CD1c-positive myeloid dendritic cell (primary cell): Measurements from ENCODE around the gene MORN3.
"Not testable (repeated sequence)": the region's sequence is repeated elsewhere in the genome, so short reads cannot be mapped to it uniquely, and the experiment has no call there.

Experiments
- DNase-seq: peaks from one replicate; pipeline ENCODE4 v3.0.0-alpha.2; 2016; ENCODE audit errors: extremely low spot score

MORN3 gene

DNA sequence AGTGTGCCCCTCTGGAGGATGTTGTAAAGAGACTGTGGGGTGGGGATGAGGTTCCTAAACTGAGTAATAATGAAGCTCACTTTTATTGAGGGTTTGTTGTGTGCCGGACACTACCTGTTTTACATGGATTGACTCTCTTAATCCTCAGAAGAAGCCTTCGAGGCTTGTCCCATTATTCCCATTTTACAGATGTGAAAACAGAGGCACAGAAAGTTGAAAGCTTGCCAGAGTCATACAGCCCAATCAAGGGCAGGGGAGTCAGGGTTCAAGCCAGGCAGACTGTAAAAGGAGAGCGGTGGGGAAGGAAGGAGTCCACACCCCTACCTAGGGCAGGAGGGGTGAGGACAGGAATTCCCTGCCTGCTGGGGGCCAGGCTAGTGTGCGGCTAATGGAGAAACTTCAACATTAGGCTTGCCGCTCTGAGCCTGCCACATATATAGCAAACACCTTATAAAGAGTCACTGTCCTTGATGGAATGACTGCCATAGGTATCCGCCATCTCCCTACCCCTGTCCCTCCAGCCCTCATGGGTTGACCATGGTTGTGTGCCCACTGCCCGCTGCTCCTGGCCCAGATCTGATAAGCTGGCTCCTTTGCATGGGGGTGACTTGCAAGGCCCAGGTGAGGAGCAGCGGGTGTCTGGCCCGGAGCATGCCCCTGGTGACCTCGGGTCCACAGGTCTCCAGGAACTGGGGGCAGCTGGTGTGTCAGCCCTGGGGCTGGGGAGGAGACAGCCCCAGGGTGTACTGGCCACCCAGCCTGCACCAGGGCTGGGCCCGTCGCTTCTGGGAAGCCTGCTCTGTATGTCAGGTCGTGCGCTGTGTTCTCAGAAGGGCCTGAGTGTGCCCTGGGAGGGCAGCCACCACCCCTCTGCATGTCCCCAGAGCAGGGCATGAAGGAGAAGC is 30.9 kb downstream of the MORN3 start:
- DNase-seq, result no peak

DNA sequence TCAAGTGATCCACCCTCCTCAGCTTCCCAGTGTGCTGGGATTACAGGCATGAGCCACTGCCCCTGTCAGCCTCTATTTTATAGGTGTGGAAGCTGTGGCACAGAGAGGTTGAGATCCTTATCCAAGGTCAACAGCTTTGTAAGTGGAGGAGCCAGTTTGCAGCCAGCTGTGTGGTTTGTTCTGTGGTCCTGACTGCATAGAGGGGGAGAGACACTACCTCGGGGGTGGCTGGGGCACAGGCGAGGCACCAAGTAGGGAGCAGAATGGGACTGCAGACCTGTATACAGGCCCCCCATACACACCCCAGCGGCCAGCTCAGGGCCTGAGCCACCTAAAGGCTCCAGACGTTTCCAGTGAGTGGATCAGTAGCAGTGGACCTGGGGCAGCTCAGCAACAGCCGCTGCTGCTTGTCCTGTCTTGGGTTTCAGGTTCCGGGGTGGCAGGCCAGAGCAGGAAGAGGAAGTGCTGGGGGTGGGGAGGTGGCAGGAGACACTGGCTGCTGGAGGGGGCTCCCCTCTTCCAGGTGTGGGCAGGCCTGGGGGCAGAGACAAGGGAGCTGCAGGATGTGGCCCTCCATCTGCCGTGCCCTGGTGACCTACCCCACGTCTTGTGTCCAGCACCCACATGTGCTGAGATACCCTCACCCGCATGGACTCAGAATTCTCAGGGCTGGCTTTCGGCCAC is 32.1 kb downstream of the MORN3 start:
- DNase-seq, result peak; percentile 45

DNA sequence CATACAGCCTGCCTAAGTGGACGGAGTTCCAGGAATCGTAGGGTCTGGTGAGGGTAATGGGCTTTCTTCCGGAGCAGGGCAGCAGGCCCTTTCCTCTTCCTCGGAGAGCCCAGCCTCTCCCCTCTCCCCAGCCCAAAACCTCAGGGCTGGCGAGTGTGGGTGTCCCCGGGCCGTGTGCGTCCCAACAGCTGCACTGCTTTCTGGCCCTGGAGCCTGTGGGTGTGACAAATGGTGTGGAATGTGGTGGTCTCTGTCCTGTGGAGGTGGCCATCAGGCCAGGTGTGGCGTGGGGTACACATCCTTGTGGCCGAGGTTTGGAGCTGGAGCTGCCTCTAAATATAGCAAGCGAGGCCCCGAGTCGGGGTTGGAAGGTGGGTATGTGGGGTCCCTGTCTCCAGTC is 34.6 kb downstream of the MORN3 start:
- DNase-seq, result no peak

DNA sequence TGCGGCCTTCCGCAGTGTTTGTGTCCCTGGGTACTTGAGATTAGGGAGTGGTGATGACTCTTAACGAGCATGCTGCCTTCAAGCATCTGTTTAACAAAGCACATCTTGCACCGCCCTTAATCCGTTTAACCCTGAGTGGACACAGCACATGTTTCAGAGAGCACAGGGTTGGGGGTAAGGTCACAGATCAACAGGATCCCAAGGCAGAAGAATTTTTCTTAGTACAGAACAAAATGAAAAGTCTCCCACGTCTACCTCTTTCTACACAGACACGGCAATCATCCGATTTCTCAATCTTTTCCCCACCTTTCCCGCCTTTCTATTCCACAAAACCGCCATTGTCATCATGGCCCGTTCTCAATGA is 35.6 kb downstream of the MORN3 start:
- not testable (repeated sequence) for DNase-seq

DNA sequence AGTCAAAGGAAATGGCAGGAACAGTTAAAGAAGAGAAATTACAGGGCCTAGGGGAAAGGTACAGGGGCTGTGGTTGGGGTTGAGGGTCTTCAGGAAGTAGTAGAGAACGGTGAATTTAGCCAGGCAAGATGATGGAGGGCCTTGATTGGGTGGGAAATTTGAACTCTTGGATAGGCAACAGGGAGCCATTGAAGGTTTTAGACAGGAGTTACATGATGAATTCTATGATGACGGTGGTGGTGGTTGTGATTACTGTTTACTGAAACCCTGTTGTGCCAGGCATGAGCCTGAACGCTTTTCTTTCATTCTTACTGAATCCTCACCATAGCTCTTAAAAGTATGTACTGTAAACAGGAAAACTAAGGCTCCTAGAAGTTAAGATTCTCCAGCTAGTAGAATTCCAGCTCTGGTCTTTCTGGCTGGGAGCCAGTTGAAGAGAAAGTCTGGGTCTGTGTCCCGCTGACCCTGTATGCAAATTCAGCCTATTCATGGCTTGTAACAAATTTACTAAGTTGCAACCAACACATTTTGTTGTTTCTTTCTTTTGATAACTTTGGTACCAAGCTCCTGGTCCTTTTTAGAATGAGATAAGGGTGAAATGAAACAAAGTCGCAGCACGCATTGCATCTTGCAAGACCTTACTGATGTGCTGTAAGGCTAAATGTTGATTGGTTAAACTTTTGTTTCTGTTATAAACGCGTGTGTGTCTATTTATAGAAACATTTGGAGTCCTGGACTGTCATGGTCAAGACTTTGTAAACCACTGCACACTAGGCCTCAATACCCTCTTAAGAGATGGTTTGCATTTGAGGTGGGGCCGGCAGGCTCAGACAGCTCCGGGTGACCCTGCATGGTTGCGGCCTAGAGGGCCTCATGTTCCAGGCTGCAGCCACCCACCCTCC is 37.1 kb downstream of the MORN3 start:
- no peak for DNase-seq

DNA sequence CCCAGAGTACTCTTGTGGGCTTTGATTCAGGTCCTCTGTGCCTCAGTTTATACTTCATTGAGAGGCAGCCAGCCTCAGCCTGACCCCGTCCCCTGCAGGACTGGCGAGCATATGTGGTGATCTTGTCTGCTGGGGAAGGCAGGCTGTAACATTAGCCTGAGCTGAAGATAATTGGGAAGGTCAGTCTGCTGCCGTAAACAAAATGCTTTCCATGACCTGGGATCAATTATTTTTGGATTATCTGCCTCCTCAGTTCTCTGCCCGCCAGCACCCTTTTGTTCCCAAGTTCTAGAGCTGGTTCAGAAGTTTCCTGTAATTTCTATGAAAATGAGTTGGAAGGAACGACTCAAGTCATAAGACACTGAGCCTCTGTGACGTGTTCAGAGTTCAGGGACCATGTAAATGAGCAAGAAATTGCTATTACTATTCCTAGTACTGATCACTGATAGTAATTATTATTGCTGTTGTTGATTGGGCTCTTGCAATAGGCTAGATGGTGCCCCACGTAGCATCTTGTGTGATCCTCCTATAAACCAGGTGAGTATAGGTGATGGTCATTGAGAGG is 38.6 kb downstream of the MORN3 start:
- DNase-seq, result no peak

DNA sequence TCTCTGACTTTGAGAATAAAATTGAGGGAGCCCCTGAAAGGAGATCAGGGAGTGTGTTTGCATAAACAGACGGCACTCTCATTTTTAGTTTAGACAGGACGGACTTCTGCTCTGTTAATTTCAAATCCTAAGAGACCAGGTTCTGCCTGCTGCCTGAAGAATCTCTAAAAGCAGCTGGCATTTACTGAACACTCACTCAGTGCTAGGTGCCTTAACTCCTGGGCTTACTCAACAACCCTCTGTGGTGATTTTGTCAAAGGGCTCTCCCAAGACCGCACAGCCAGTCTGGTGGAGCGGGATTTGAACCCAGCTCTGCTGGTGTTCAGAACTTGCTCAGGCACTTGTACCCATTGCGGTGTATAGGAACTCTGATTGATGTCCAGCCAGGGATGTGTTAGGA is 40.9 kb downstream of the MORN3 start:
- DNase-seq, result peak; percentile 3

DNA sequence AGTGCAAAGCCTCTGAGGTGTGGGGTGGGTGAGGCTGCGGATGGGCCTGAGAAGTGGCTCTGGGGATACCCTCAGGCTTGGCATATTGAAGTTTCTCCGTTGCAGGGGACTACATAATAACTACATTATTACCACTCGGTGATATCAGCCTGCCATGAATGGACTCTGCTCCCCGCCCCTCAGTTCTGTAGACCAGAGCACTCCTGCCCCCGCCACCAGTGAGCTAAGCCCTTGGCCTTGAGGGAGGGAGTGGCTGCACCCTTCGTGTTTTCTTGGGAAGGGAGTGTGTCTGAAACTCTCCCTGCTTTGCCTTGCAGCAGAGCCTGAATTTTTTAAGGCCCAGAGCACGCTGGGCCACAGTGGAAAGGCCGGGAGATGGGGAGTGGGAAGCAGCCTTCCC is 41.4 kb downstream of the MORN3 start:
- DNase-seq, result no peak

DNA sequence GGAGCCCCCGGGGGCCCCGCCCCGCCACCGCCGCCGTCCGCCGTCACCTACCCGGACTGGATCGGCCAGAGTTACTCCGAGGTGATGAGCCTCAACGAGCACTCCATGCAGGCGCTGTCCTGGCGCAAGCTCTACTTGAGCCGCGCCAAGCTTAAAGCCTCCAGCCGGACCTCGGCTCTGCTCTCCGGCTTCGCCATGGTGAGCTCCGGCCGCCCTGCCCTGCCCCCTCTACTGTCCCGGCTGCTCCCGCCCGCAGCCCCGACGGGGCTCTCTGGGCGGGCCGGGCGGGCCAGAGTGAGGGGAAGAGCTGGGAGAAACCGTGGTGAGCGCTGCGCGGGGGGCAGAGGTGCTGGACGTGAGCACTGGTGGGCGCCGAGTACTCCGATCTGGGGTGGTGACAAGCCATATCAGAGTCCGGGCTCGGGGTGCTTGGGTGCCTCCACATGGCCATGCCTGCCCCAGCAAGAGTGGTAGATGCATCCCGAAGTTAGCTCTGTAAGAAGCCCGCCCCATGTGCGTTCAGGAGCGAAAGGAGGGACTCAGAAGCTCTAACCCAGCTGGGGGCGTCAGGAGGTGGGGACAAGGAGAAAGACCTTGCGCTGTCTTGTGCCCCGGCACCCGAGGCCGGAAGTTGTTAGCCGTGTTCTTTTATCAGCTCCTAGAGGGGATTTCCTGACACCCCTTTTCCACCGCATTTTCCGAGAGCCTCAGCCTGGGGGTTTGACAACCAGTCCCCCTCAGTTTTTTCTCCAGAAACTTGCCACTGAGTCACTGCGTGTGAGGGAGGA is 42.4 kb downstream of the MORN3 start:
- peak; percentile 79 for DNase-seq

DNA sequence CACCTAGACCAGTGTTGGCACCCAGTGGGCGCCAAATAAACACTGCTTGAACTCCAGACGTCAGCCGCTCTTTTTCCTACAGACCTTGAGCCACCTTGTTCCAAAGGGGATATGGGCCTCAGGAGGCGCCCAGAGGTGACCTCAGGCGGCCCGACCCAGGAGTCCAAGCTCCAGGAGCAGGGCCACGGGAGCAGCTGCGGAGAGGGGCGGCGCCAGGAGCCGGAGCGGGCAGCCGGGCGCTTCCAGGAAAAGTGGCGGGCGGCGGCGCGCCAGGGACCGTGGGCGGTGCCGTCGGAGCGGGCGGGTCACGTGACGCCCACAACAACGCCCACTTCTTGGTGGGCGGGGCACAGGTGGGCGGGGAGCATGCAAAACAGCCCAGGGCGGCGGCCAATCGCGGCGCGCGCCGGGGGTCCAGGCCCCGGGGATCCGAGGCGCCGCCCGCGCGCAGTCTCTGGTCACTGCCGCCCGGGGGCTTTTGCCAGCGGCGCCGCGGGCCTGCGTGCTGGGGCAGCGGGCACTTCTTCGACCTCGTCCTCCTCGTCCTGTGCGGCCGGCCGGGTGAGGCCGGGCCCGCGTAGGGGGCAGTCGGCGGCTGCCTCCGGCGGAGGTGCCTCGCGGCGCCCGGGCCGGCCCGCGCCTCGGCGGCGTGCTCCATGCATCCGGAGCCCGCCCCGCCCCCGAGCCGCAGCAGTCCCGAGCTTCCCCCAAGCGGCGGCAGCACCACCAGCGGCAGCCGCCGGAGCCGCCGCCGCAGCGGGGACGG is 43.2 kb downstream of the MORN3 start, which contains the start of gene ORAI1:
Gene ORAI1, plus strand, starts transcription at position 444 of the 766 bp plus-strand sequence.
- DNase-seq, result peak; percentile 95

DNA sequence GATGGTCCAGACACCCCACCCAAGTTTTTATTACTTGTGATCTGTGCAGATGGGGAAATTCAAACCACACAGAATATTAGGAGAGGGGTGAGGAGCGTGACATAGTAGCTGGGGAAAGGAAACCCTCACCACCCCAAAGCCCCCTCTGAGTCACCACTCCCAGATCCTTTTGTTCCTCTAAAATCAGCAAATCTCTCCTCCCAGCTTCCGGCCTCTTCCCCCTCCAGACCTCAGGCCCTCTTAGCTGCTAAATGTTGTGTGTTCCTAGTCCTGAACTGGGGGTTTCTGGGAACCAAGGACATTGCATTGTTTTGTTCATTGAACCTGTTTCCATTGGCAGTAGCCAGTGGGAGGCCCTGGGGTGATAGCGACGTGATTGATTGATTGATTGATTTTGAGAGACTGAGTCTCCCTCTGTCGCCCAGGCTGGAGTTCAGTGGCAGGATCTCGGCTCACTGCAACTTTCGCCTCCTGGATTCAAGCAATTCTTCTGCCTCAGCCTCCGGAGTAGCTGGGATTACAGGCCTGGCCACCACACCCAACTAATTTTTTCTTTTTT is 49.0 kb downstream of the MORN3 start:
- peak; percentile 59 for DNase-seq

DNA sequence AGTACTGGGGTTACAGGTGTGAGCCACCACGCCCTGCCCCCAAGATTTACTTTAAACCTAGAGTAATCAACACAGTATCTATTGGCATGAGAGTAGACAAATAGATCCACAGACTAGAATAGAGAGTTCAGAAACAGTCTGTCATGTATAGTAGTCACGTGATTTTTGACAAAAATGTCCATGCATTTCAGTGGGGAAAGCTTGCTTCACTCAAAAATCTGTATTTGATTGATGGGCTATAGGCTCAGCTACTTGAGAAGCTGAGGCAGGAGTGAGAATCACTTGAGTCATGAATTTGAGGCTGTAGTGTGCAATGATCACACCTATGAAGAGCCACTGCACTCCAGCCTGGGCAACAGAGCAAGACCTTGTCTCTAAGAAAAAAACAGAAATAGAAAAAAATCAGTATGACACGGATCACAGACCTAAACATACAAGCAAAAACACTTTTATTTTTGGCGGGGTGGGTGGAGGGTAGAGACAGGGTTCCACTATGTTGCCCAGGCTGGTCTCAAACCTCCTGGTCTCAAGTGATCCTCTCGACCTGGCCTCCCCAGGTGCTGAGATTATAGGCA is 50.7 kb downstream of the MORN3 start:
- DNase-seq, result no peak

DNA sequence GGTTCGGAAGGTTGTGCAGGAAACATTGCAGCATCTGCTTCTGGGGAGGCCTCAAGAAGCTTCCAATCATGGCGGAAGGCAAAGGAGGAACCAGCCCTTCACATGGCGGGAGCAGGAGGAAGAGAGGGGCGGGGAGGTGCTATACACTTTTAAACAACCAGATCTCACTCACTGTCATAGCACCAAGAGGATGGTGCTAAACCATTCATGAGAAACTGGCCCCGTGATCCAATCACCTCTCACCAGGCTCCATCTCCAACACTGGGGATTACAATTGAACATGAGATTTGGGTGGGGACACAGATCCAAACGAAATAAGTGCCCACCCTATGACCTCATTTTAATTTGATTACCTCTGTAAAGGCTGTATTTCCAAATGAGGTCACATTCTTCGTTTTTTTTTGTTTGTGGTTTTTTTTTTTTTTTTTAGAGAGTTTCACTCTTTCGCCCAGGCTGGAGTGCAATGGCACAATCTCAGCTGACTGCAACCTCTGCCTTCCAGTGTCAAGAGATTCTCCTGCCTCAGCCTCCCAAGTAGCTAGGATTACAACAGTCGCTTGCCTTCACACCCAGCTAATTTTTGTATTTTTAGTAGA is 54.5 kb downstream of the MORN3 start:
- DNase-seq, result peak; percentile 50

DNA sequence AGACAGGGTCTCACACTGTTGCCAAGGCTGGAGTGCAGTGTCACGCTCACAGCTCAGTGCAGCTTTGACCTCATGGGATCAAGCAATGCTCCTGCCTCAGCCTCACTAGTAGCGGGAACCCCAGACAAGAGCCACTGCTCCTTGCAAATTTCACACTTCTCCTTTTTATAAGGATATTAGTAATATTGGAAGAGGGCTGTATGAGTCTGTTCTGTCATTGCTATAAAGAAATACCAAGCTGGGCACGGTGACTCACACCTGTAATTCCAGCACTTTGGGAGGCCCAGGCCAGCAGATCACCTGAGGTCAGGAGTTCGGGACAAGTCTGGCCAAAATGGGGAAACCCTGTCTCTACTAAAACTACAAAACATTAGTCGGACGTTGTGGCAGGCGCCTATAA is 56.0 kb downstream of the MORN3 start:
- peak; percentile 75 for DNase-seq

DNA sequence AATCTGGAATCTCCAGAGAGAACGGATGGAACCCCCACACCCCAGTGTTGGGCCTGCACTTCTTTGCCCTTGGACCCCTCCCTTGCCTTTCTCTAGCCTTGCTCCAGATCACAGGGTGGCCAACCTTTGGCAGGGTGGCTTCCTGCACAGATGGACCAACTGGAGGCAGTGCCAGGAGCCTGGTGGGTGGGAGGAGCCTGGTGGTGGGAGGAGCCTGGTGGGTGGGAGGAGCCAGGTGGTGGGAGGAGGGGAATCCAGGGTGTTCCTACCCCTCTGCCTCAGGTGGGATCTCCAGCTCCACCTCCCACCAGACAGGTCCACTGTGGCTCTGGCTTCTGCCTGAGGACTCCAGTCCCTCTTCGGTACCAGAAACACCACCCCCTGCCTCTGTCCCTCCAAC is 58.1 kb downstream of the MORN3 start:
- DNase-seq, result no peak

DNA sequence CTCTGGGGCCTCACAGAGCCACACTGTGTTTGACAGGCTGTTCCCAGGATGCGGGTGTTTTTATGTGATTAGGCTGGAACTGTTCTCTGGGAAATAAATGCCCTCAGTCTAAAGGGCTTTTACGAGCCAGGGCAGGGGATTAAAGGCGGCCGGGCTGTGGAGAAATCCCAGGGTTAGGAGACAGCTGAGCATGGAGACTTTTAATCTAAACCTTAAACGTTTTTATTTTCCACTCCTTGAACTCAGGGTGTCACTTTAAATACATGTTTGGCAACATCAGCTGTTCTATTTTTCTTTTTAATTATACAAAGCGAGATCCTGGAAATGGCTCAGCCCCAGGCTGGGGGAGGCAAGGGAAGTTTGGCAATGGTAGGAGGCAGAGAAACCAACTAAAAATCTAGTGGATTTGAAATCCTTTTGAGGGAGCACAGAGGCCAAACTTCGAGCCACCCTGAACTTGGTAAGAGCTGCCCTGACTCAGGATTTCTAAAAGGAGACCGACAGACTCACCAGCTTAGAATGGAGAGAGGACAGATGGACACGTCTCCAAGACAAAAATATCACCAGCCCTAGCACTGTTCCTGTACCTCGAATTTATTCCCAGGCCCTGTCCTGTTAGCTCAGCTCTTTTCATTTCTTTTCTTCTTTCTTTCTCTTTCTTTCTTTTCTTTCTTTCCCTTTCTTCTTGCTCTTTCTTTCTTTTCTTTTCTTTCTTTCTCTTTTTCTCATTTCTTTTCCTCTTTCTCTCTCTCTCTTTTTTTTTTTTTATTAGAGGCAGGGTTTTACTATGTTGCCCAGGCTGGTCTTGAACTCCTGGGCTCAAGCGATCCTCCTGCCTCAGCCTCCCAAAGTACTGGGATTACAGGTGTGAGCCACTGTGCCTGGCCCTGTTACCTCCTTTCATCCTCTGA is 59.0 kb downstream of the MORN3 start:
- no peak for DNase-seq

DNA sequence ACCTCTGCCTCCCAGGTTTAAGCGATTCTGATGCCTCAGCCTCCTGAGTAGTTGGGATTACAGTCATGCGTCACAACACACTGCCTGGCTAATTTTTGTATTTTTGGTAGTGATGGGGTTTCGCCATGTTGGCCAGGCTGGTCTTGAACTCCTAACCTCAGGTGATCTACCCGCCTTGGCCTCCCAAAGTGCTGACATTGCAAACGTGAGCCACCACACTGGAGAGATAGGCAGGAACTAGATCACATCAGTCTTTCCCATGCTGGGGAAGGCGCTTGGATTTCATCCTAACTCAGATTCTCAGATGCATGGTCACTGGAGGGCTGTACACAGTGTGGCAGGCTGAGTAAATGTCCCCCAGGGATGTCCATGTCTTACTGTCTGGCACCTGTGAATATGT is 61.2 kb downstream of the MORN3 start:
- DNase-seq, result no peak

DNA sequence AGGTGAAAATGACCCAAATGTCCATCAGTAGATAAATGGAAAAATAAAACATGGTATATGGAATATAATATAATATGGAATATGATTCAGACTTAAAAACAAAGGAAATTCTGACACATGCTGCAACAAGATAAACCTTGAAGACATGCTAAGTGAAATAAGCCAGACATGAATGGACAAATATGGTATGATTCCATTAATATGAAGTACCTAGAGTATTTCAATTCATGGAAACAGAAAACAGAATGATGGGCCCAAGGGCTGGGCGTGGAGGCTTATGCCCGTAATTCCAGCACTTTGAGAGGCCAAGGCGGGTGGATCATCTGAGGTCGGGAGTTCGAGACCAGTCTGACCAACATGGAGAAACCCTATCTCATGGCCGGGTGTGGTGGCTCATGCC is 65.9 kb downstream of the MORN3 start:
- no peak for DNase-seq
